ENCODE measurements around the gene RNF214. TPM values are rescaled to one million over a fixed set of nuclear protein-coding genes. Genes with fewer than 3 reads are reported as not detected.
A peak's percentile ranks its signal among the peaks of the same experiment; 100 is the strongest.

Gene RNF214
- total RNA-seq, 2 donors from 2014 or later = 10.2 to 12.5 TPM

- TF ChIP-seq CTCF (IDR thresholded peaks at IDR 0.05) (no peak), POLR2A (IDR thresholded peaks at IDR 0.05) (no peak)
- ATAC-seq (no peak), DNase-seq (no peak)
- Histone ChIP-seq H3K27ac (peak overlapping the region; percentile 71 to 89 (median 88)), H3K4me1 (peaks cover 98% of the 10 kb centered on the region), H3K4me3 (no peak overlapping the region), H3K36me3 (replicated peaks in 1 of 2; ENCODE audit: insufficient read depth in 1 of 2, low read depth in 2 of 2) (no peaks in the 10 kb centered on the region), H3K27me3 (no peaks in the 10 kb centered on the region), H3K9me3 (no peaks in the 10 kb centered on the region)
- intact Hi-C loops (cut with DNase I) = no loop called here
- WGBS, 2 donors = 25 to 35% methylated on average over 5 of the region's 5 CpGs
These were observed 68.3 kb downstream of the RNF214 start for GRCh38 chr11:117300773-117301172.

GRCh38 chr11:117302228-117302627 is 69.8 kb downstream of the RNF214 start:
- H3K4me1 ChIP-seq = peaks cover 89% of the 10 kb centered on the region
- peak overlapping the region in 3 of 4 donors; percentile 1 to 88 (median 4) for H3K27ac ChIP-seq
- ATAC-seq (no peak), DNase-seq (no peak)
- no peaks in the 10 kb centered on the region for H3K27me3 ChIP-seq
- no peaks in the 10 kb centered on the region for H3K36me3 ChIP-seq (replicated peaks in 1 of 2; ENCODE audit: insufficient read depth in 1 of 2, low read depth in 2 of 2)
- no peak for TF ChIP-seq POLR2A (IDR thresholded peaks at IDR 0.05)
- no peaks in the 10 kb centered on the region for H3K9me3 ChIP-seq
- 67 to 80% methylated on average over 6 to 7 of the region's 7 CpGs for WGBS, 2 donors
- intact Hi-C loops (cut with DNase I) = no loop called here
- no peak overlapping the region for H3K4me3 ChIP-seq

- Histone ChIP-seq H3K9me3 (no peaks in the 10 kb centered on the region), H3K4me3 (no peak overlapping the region), H3K27me3 (no peaks in the 10 kb centered on the region), H3K4me1 (peaks cover 81% of the 10 kb centered on the region), H3K36me3 (replicated peaks in 1 of 2; ENCODE audit: insufficient read depth in 1 of 2, low read depth in 2 of 2) (no peaks in the 10 kb centered on the region), H3K27ac (peak overlapping the region in 3 of 4 donors; percentile 2 to 62 (median 50))
- no peak for TF ChIP-seq POLR2A (IDR thresholded peaks at IDR 0.05)
- TF ChIP-seq CTCF (IDR thresholded peaks at IDR 0.05) = no peak
- intact Hi-C loops (cut with DNase I) = no loop called here
- DNase-seq (peak in 1 of 4 donors; percentile 28), ATAC-seq (no peak)
- WGBS, 2 donors = 31 to 39% methylated on average over 4 of the region's 4 CpGs
These were observed 70.6 kb downstream of the RNF214 start for GRCh38 chr11:117303101-117303500.

- TF ChIP-seq CTCF (IDR thresholded peaks at IDR 0.05) (no peak), POLR2A (IDR thresholded peaks at IDR 0.05) (no peak)
These were observed 71.3 kb downstream of the RNF214 start for GRCh38 chr11:117303646-117304315.

GRCh38 chr11:117305145-117305544 is 72.7 kb downstream of the RNF214 start:
- Histone ChIP-seq H3K36me3 (replicated peaks in 1 of 2; ENCODE audit: insufficient read depth in 1 of 2, low read depth in 2 of 2) (no peaks in the 10 kb centered on the region), H3K4me1 (peaks cover 64% of the 10 kb centered on the region), H3K27ac (peak overlapping the region in 3 of 4 donors; percentile 21 to 62 (median 29)), H3K27me3 (no peaks in the 10 kb centered on the region), H3K4me3 (no peak overlapping the region), H3K9me3 (no peaks in the 10 kb centered on the region)
- ATAC-seq (peak; percentile 48), DNase-seq (peak in 3 of 4 donors; percentile 60 to 74 (median 61))
- intact Hi-C loops (cut with DNase I) = no loop called here
- no peak for TF ChIP-seq CTCF (IDR thresholded peaks at IDR 0.05)
- TF ChIP-seq POLR2A (IDR thresholded peaks at IDR 0.05) = no peak
- 48 to 73% methylated on average over 3 of the region's 3 CpGs for WGBS, 2 donors

More at GRCh38 chr11:117303646-117304315, 71.3 kb downstream of the RNF214 start:
- no peaks in the 10 kb centered on the region for H3K36me3 ChIP-seq (replicated peaks in 1 of 2; ENCODE audit: insufficient read depth in 1 of 2, low read depth in 2 of 2)
- DNase-seq = no peak
- H3K9me3 ChIP-seq = no peaks in the 10 kb centered on the region
- WGBS, 2 donors = 50 to 52% methylated on average over 4 to 5 of the region's 5 CpGs
- intact Hi-C loops (cut with DNase I) = no loop called here
- peaks cover 74% of the 10 kb centered on the region for H3K4me1 ChIP-seq
- peak overlapping the region in 3 of 4 donors; percentile 2 to 62 (median 50) for H3K27ac ChIP-seq
- H3K27me3 ChIP-seq = no peaks in the 10 kb centered on the region
- no peak for ATAC-seq
- no peak overlapping the region for H3K4me3 ChIP-seq

Measured in body of pancreas (tissue), 4 donors.